ENCODE data around the gene ANLN.

Gene ANLN

GRCh38 chr7:36404639-36405408 is 15.2 kb downstream of the ANLN start:
- no peak for DNase-seq (ENCODE audit: low read depth)
- H3K4me3 ChIP-seq (ENCODE audit: low read depth, low read length): no peak overlapping the region

- H3K4me3 ChIP-seq (ENCODE audit: low read depth, low read length): no peak overlapping the region
These were observed 15.7 kb downstream of the ANLN start for GRCh38 chr7:36405409-36405803.

GRCh38 chr7:36406156-36406555 is 16.5 kb downstream of the ANLN start:
- no peak for DNase-seq (ENCODE audit: low read depth)
- H3K4me3 ChIP-seq (ENCODE audit: low read depth, low read length): no peak overlapping the region

More at GRCh38 chr7:36405409-36405803, 15.7 kb downstream of the ANLN start:
- DNase-seq (ENCODE audit: low read depth): no peak

GRCh38 chr7:36407636-36408550 is 18.2 kb downstream of the ANLN start:
- H3K4me3 ChIP-seq (ENCODE audit: low read depth, low read length): no peak overlapping the region
- DNase-seq (ENCODE audit: low read depth): no peak

GRCh38 chr7:36408589-36408988 is 18.9 kb downstream of the ANLN start:
- H3K4me3 ChIP-seq (ENCODE audit: low read depth, low read length): no peak overlapping the region
- DNase-seq (ENCODE audit: low read depth): no peak

GRCh38 chr7:36409180-36409579 is 19.5 kb downstream of the ANLN start:
- no peak overlapping the region for H3K4me3 ChIP-seq (ENCODE audit: low read depth, low read length)
- no peak for DNase-seq (ENCODE audit: low read depth)

- no peak overlapping the region for H3K4me3 ChIP-seq (ENCODE audit: low read depth, low read length)
- no peak for DNase-seq (ENCODE audit: low read depth)
These were observed 25.5 kb downstream of the ANLN start for GRCh38 chr7:36415144-36415543.

- no peak overlapping the region for H3K4me3 ChIP-seq (ENCODE audit: low read depth, low read length)
- no peak for DNase-seq (ENCODE audit: low read depth)
These were observed 26.6 kb downstream of the ANLN start for GRCh38 chr7:36416251-36416650.

GRCh38 chr7:36420307-36420706 is 30.6 kb downstream of the ANLN start:
- H3K4me3 ChIP-seq (ENCODE audit: low read depth, low read length): no peak overlapping the region
- DNase-seq (ENCODE audit: low read depth): no peak

GRCh38 chr7:36422072-36422471 is 32.4 kb downstream of the ANLN start:
- H3K4me3 ChIP-seq (ENCODE audit: low read depth, low read length): no peak overlapping the region
- DNase-seq (ENCODE audit: low read depth): no peak

- H3K4me3 ChIP-seq (ENCODE audit: low read depth, low read length): no peak overlapping the region
- no peak for DNase-seq (ENCODE audit: low read depth)
These were observed 34.0 kb downstream of the ANLN start for GRCh38 chr7:36423633-36424032.

GRCh38 chr7:36430186-36430585 is 40.5 kb downstream of the ANLN start:
- H3K4me3 ChIP-seq (ENCODE audit: low read depth, low read length): no peak overlapping the region
- no peak for DNase-seq (ENCODE audit: low read depth)

- no peak for DNase-seq (ENCODE audit: low read depth)
- no peak overlapping the region for H3K4me3 ChIP-seq (ENCODE audit: low read depth, low read length)
These were observed 41.2 kb downstream of the ANLN start for GRCh38 chr7:36430881-36431280.

GRCh38 chr7:36438211-36438610 is 48.5 kb downstream of the ANLN start:
- H3K4me3 ChIP-seq (ENCODE audit: low read depth, low read length): no peak overlapping the region
- DNase-seq (ENCODE audit: low read depth): no peak

GRCh38 chr7:36439624-36440023 is 50.0 kb downstream of the ANLN start:
- DNase-seq (ENCODE audit: low read depth): no peak

GRCh38 chr7:36440880-36441279 is 51.2 kb downstream of the ANLN start:
- no peak overlapping the region for H3K4me3 ChIP-seq (ENCODE audit: low read depth, low read length)
- no peak for DNase-seq (ENCODE audit: low read depth)

More at GRCh38 chr7:36439624-36440023, 50.0 kb downstream of the ANLN start:
- H3K4me3 ChIP-seq (ENCODE audit: low read depth, low read length): no peak overlapping the region

GRCh38 chr7:36441344-36442022 is 51.8 kb downstream of the ANLN start:
- DNase-seq (ENCODE audit: low read depth): no peak
- H3K4me3 ChIP-seq (ENCODE audit: low read depth, low read length): no peak overlapping the region

GRCh38 chr7:36448781-36449379 is 59.2 kb downstream of the ANLN start:
- no peak overlapping the region for H3K4me3 ChIP-seq (ENCODE audit: low read depth, low read length)
- no peak for DNase-seq (ENCODE audit: low read depth)

- no peak overlapping the region for H3K4me3 ChIP-seq (ENCODE audit: low read depth, low read length)
- no peak for DNase-seq (ENCODE audit: low read depth)
These were observed 60.0 kb downstream of the ANLN start for GRCh38 chr7:36449685-36450084.

- DNase-seq (ENCODE audit: low read depth): no peak
- H3K4me3 ChIP-seq (ENCODE audit: low read depth, low read length): no peak overlapping the region
These were observed 64.1 kb downstream of the ANLN start for GRCh38 chr7:36453769-36454168.
